Tongue (tissue), 2 donors: ENCODE data around the gene TAC3. TPM values are rescaled to one million over a fixed set of nuclear protein-coding genes. Genes with fewer than 3 reads are reported as not detected.
"Not testable (repeated sequence)": the region's sequence is repeated elsewhere in the genome, so short reads cannot be mapped to it uniquely, and the experiment has no call there.

Experiments used
- DNase-seq: peaks from one replicate; pipeline ENCODE4 v3.0.0-alpha.2; 2015
- total RNA-seq: library from RNA; depleted of rRNA; stranded (reverse); fragments of >200 nt; gene quantifications from one replicate; pipeline ENCODE4 v1.2.3, GENCODE V29; 2014

Gene TAC3
- total RNA-seq, 1 donor from 2014 or later: not detected

GRCh38 chr12:56982578-56983236 is 33.6 kb downstream of the TAC3 start:
- DNase-seq: not testable (repeated sequence)

- DNase-seq: no peak
Measured at GRCh38 chr12:56980941-56981530, 35.3 kb downstream of the TAC3 start.

GRCh38 chr12:56980268-56980667 is 36.1 kb downstream of the TAC3 start:
- DNase-seq: no peak

GRCh38 chr12:56979628-56980027 is 36.7 kb downstream of the TAC3 start:
- no peak for DNase-seq

GRCh38 chr12:56978397-56979138 is 37.8 kb downstream of the TAC3 start:
- DNase-seq: no peak

- DNase-seq: not testable (repeated sequence)
Measured at GRCh38 chr12:56977361-56977760, 39.0 kb downstream of the TAC3 start.

GRCh38 chr12:56974224-56974623 is 42.1 kb downstream of the TAC3 start:
- DNase-seq: not testable (repeated sequence)

GRCh38 chr12:56968910-56969309 is 47.4 kb downstream of the TAC3 start:
- not testable (repeated sequence) for DNase-seq

- not testable (repeated sequence) for DNase-seq
Measured at GRCh38 chr12:56965997-56966642, 50.2 kb downstream of the TAC3 start.

GRCh38 chr12:56965124-56965523 is 51.2 kb downstream of the TAC3 start:
- not testable (repeated sequence) for DNase-seq

GRCh38 chr12:56963557-56963956 is 52.8 kb downstream of the TAC3 start:
- not testable (repeated sequence) for DNase-seq

GRCh38 chr12:56962247-56962646 is 54.1 kb downstream of the TAC3 start:
- not testable (repeated sequence) for DNase-seq

Other genes with a start within 250 kb of the TAC3 start
- 0.51 TPM for gene SDR9C7, start 82.1 kb downstream of the TAC3 start, total RNA-seq
- gene RDH16, start 58.9 kb downstream of the TAC3 start, total RNA-seq: 1.3 TPM
- gene ZBTB39, start 10.0 kb downstream of the TAC3 start, total RNA-seq: 6.4 TPM
- not detected for gene MYO1A, start 33.6 kb upstream of the TAC3 start, total RNA-seq
- gene NEMP1, start 62.3 kb upstream of the TAC3 start, total RNA-seq: 16.5 TPM
- 44.5 TPM for gene NAB2, start 72.6 kb upstream of the TAC3 start, total RNA-seq
- gene STAT6, start 94.8 kb upstream of the TAC3 start, total RNA-seq: 59.1 TPM
- 221 TPM for gene LRP1, start 112.0 kb upstream of the TAC3 start, total RNA-seq
- gene LRP1-AS, start 131.1 kb upstream of the TAC3 start, total RNA-seq: not detected
- 1.3 TPM for gene NXPH4, start 200.3 kb upstream of the TAC3 start, total RNA-seq
- gene SHMT2, start 213.2 kb upstream of the TAC3 start, total RNA-seq: 70.1 TPM
- gene STAC3, start 234.7 kb upstream of the TAC3 start, total RNA-seq: 310 TPM